HG03175 (cell line): ENCODE results near the gene PEMT.

Source experiments
- ATAC-seq: cut with Tn5 transposase; IDR thresholded peaks from one replicate; pipeline ENCODE4 v1.9.1; 2021; ENCODE audit warnings: mild to moderate bottlenecking, moderate library complexity; ENCODE audit not compliant: unreplicated experiment

PEMT gene

GRCh38 chr17:17572010-17572785 lies 19.3 kb downstream of the PEMT start:
- no peak for ATAC-seq

DNA sequence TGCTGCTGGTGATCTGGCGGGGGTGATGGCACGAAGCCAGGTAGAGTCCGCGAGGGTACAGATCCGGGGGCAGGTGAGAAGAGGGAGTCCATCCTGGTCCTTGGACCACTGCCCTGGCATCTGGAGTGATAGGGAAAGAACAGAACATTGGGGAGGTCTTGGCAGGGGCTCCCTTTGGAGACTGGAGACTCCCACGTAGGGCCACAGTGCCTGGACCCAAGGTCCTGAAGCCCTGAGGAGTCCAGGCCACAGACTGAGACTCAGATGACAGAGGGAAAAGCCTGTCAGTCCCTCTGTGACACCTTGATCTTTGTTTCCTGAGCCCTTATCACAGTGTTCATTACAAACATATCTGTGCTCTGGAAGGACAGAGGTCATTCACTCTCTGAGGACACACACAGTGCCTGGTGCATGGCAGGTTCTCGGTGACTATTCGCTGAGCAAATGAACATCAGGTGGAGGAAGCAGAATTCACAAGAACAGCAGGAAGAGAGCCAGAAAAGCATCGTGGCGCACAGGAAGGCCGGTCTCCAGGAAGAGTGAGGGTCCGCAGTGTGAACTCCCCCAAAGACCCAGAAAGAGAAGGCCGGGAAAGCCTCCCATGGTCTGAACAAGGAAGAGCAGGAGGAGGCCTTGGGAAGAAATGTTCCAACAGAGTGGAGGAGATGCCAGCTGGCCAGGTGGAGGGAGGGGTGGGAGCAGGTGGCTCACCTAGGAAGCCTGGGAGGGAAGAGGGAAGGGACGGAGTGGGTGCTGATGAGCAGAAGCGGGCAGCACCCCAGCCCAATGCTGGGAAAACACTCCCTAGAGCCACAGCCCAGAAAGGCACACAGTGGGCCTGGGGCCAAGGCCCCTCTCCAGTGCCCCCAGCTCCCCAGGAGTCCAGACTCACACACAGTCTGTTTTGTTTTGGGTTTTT lies 20.5 kb downstream of the PEMT start:
- no peak for ATAC-seq

DNA sequence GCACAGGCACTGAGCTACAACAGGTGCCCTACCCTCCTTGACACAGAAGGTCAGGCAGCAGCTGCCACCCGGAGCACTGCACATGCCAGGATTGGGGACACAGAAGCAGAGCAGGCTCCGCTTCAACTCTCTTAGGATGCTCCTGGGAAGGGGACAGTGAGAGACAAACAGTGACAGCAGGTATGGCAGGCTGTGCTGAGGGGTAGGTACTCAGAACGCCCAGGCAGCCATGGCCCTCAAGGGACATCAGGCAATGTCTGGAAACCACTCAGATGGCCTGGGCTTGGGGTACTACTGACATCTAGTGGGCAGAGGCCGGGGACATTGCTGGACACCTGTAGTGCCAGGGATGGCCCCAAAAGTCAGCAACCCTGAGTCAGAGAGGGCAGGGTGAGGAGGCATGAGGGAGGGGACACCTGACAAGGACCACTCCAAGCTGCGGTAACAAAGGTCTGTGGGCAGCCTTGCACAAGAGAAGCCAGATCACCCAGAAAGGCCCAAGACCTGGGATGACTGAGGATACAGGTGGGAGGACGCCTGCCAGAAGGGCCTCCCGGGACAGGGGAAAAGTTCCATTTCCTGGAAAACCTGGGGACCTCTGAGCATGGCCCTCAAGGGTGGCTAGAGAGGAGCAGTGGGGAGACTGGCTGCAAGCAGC lies 21.2 kb downstream of the PEMT start:
- no peak for ATAC-seq

GRCh38 chr17:17569691-17570090 lies 21.8 kb downstream of the PEMT start:
- no peak for ATAC-seq

DNA sequence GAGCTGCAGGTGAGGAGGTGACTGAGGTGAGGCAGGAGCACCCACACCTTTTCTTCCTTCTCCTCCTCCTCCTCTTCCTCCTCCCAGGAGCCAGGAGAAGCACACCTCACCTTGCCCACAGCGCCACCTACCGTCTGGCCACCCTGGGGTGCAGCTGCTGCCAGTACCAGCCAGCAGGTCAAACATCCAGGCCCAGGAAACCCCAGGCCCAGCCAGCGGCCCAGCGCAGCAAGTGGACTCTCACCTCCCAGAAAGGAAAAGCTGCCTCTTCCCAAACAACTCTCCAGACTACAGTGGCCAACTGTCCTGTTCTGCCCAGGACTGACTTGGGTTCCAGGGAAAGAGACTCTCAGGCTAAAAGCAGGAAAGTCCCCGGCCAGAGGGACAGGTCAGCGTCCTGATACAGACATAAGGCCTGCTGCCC lies 22.7 kb downstream of the PEMT start:
- ATAC-seq, result no peak

- no peak for ATAC-seq
Observed at GRCh38 chr17:17567631-17568030, 23.9 kb downstream of the PEMT start.

DNA sequence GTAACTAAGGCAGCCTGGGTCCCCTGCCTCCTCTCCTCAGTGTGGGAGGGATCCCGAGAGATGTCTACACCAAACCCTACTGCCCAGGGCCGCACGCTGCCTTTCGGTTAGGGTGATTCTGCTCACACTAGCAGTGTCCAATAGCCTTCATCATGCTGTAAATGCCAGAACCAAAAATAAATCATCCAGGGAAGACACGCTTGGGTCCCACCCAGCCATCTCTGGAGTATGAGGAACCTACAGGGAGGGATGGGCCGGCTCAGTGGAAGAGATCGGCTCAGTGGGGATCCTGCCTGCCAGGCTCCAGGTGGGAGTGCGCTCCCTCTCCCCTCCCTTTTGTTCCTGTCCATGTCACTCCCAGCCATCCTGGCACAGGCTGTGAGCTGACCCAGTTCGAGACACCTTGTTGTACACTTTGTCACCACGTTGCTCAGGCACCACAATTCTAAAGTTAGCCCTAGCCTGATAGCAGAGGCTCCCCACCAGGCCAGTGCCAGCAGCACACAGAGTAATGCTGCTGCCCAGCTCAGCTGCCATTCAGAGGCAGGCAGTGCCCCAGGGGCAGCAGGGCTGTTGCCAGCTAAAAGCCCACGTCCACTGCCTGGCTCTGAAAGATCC lies 24.5 kb downstream of the PEMT start:
- ATAC-seq, result no peak

- ATAC-seq, result no peak
Observed at GRCh38 chr17:17565471-17566339, 25.8 kb downstream of the PEMT start.

DNA sequence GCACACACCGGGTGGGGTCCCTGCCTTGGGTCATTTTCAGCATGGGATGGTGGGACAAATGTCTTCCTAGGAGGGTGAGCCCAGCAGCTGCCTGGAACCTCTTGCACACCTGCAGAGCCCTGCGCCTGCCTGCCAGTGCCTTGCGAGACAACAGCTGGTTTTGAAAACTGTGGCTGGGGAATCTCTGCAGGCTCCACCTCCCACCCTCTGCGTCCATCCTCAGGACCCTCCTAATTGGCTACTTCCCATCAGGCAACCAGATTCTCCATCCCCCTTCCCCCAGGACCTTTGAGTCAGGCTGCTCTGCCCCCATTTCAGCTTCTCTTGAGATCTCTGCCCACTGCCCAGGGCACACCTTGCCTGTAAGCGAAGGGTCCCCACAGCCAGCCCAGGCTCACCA lies 26.6 kb downstream of the PEMT start:
- no peak for ATAC-seq

- no peak for ATAC-seq
Observed at GRCh38 chr17:17564323-17564722, 27.2 kb downstream of the PEMT start.

- no peak for ATAC-seq
Observed at GRCh38 chr17:17563530-17563929, 28.0 kb downstream of the PEMT start.

DNA sequence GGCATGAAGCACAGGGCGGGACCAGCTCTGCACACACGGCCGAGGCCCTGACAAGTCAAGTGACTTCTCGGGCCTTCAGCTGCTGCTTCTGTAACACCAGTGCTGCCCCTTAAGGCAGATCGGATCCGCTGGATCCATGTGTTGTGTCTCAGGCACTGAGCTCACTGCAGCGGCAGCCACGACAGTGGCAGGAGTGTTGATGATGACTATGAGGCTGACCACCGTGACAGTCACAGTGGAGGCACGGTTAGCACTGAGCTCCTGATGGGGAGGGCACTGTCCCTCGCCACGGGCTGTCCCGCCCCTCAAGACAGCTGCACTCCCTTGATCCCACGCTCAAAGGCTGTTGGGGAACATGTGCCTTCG lies 29.4 kb downstream of the PEMT start:
- no peak for ATAC-seq

DNA sequence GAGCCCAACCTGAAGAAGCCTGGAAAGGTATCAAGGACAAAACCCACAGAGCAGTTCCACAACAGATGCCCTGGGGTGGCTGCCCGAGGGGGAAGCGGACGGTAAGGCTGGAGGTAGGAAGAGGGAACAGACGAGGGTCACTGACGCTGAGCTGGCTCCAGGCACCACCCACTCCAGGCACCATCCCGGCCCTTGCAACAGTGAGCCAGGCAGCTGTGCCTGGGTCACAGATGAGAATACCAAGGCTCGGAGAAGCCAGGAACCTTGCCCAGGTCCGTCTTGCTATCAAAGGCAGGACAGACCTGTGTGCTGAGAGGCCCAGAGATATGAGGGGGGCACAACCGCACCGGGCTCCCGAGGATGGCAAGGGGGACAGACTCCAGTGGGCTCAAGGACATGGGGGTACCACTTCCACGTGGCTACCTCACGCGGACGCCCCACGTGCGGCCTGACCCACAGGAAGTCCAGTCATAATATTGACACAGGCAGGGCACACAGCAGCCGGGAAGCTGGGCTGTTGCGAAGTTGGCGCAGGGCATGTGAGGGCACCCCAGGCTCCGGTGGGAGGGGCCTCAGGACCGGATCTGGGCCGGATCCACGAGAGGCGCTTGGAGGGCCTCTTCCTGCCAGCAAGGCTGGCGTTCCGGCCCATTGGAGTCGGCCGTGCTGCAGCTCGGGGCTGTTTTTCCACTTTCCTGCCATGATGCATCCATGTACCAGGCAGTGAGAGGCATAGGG lies 29.9 kb downstream of the PEMT start:
- no peak for ATAC-seq

- no peak for ATAC-seq
Observed at GRCh38 chr17:17560975-17561374, 30.5 kb downstream of the PEMT start.

GRCh38 chr17:17560167-17560566 lies 31.3 kb downstream of the PEMT start:
- ATAC-seq, result no peak

- no peak for ATAC-seq
Observed at GRCh38 chr17:17559164-17559563, 32.3 kb downstream of the PEMT start.

DNA sequence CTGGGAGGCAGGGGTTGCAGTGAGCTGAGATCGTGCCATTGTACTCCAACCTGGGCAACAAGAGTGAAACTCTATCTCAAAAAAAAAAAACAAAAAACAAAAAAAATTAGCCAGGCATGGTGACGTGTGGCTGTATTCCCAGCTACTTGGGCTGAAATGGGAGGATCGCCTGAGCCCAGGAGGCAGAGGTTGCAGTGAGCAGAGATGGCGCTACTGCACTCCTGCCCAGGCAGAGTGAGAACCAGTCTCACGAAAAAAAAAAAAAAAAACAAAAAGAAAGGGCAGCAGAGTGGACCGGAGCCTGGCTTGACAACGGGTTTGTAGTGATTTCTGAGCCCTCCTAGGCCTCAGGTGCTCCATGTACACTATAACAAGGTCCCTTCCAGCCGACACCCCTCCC lies 33.1 kb downstream of the PEMT start:
- ATAC-seq, result no peak

DNA sequence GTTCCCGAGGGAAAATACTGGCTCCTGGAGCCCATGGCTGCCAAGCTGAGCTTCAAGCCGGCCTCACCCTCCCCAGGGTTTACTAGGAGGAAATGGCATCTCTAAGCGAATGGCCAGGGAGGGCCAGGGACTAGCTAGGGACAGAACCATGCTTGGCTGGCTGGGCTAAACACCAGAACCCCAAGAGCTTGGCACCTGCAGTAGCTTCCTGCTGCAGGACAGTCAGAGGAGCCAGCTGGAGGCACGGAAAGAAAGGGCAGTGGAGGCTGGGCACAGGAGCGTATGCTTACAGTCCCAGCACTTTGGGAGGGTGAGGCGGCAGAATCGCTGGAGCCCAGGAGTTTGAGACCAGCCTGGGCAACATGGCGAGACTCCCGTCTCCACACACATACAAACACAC lies 33.7 kb downstream of the PEMT start:
- no peak for ATAC-seq

- ATAC-seq, result no peak
Observed at GRCh38 chr17:17556671-17557070, 34.8 kb downstream of the PEMT start.

GRCh38 chr17:17555906-17556305 lies 35.6 kb downstream of the PEMT start:
- no peak for ATAC-seq
